Liver (tissue), 3 donors: Measurements from ENCODE around the gene ZNF117.

Experiments used
- CTCF ChIP-seq: fragments of 150-350 bp; IDR thresholded peaks from 2 replicates; pipeline ENCODE4 v1.5.1; 2017; ENCODE audit warnings: improper control_type of control experiment, low read depth, low read length; ENCODE audit not compliant: missing input control
- EGR1 ChIP-seq, 2 donors: IDR thresholded peaks; 2 replicates each; pipeline ENCODE4 v1.6.1; 2016 to 2018; ENCODE audit warnings: antibody characterized with exemption in 2 of 2, low read depth in 2 of 2
- FOXA1 ChIP-seq: IDR thresholded peaks from 2 replicates; pipeline ENCODE4 v1.6.1; 2016; ENCODE audit warnings: antibody characterized with exemption
- FOXA2 ChIP-seq: IDR thresholded peaks from 2 replicates; pipeline ENCODE4 v1.6.1; 2016; ENCODE audit warnings: antibody characterized with exemption
- GABPA ChIP-seq, 2 donors: IDR thresholded peaks in 1 of 2; conservative IDR thresholded peaks in 1 of 2; 2 replicates each; pipeline ENCODE4 v1.6.1; 2016; ENCODE audit warnings: antibody characterized with exemption in 2 of 2, mild to moderate bottlenecking in 1 of 2, moderate library complexity in 1 of 2
- HNF4G ChIP-seq: IDR thresholded peaks from 2 replicates; pipeline ENCODE4 v1.6.1; 2016; ENCODE audit warnings: antibody characterized with exemption
- JUND ChIP-seq, 2 donors: IDR thresholded peaks; 2 replicates each; pipeline ENCODE4 v1.6.1; 2016; ENCODE audit warnings: antibody characterized with exemption in 2 of 2
- MAX ChIP-seq: IDR thresholded peaks from 2 replicates; pipeline ENCODE4 v1.6.1; 2016; ENCODE audit warnings: antibody characterized with exemption
- RAD21 ChIP-seq, 2 donors: IDR thresholded peaks; 2 replicates each; pipeline ENCODE4 v1.6.1; 2016; ENCODE audit warnings: antibody characterized with exemption in 2 of 2, mild to moderate bottlenecking in 2 of 2
- REST ChIP-seq: IDR thresholded peaks from 2 replicates; pipeline ENCODE4 v1.6.1; 2016; ENCODE audit warnings: antibody characterized with exemption, mild to moderate bottlenecking
- RXRA ChIP-seq, 2 donors: IDR thresholded peaks; 2 replicates each; pipeline ENCODE4 v1.6.1; 2017 to 2018; ENCODE audit warnings: antibody characterized with exemption in 2 of 2, mild to moderate bottlenecking in 1 of 2
- SP1 ChIP-seq: IDR thresholded peaks from 2 replicates; pipeline ENCODE4 v1.6.1; 2018; ENCODE audit warnings: antibody characterized with exemption, mild to moderate bottlenecking
- YY1 ChIP-seq: IDR thresholded peaks from 2 replicates; pipeline ENCODE4 v1.6.1; 2016; ENCODE audit warnings: antibody characterized with exemption, mild to moderate bottlenecking
- ZBTB33 ChIP-seq: IDR thresholded peaks from 2 replicates; pipeline ENCODE4 v1.6.1; 2016; ENCODE audit warnings: antibody characterized with exemption
- donor health status: healthy.
- donor health status: healthy.

- no peak for TF ChIP-seq CTCF
- TF ChIP-seq RAD21 (IDR thresholded peaks at IDR 0.05): no peak
- no peak for TF ChIP-seq EGR1 (IDR thresholded peaks at IDR 0.05; ENCODE audit: low read depth in 2 of 2)
- TF ChIP-seq GABPA (IDR thresholded peaks at IDR 0.05 in 1 of 2, conservative IDR thresholded peaks at IDR 0.05 in 1 of 2): no peak
- no peak for TF ChIP-seq ZBTB33
- no peak for TF ChIP-seq FOXA2
- no peak for TF ChIP-seq MAX
- no peak for TF ChIP-seq SP1
- TF ChIP-seq REST: no peak
- TF ChIP-seq RXRA (IDR thresholded peaks at IDR 0.05): no peak
- TF ChIP-seq YY1: no peak
- TF ChIP-seq JUND (IDR thresholded peaks at IDR 0.05): no peak
- no peak for TF ChIP-seq HNF4G
- no peak for TF ChIP-seq FOXA1
These were observed 2.1 kb upstream of the ZNF117 start for GRCh38 chr7:64992971-64993370.
